ENCODE measurements around the gene KCNQ1. TPM values are rescaled to one million over a fixed set of nuclear protein-coding genes. Genes with fewer than 3 reads are reported as not detected.

Gene KCNQ1
- total RNA-seq, 1 donor from 2014 or later, result 2.7 TPM

GRCh38 chr11:2518111-2518982 lies 73.5 kb downstream of the KCNQ1 start:
- DNase-seq (ENCODE audit: extremely low spot score in 2 of 2), result no peak
- intact Hi-C loops (cut with DNase I), result no loop called here
- no peak overlapping the region for H3K27ac ChIP-seq
- no peak for TF ChIP-seq POLR2AphosphoS5 (IDR thresholded peaks at IDR 0.05; ENCODE audit: insufficient read depth in 1 of 2, low read depth in 1 of 2)
- no peak for TF ChIP-seq POLR2A (IDR thresholded peaks at IDR 0.05)
- TF ChIP-seq CTCF (IDR thresholded peaks at IDR 0.05), result no peak
- no peak overlapping the region for H3K4me3 ChIP-seq
- H3K27me3 ChIP-seq, result no peaks in the 10 kb centered on the region
- H3K36me3 ChIP-seq, result no peaks in the 10 kb centered on the region
- no peaks in the 10 kb centered on the region for H3K4me1 ChIP-seq
- no peaks in the 10 kb centered on the region for H3K9me3 ChIP-seq

- H3K9me3 ChIP-seq, result no peaks in the 10 kb centered on the region
- H3K27ac ChIP-seq, result no peak overlapping the region
- TF ChIP-seq POLR2AphosphoS5 (IDR thresholded peaks at IDR 0.05; ENCODE audit: insufficient read depth in 1 of 2, low read depth in 1 of 2), result no peak
- no peak for TF ChIP-seq POLR2A (IDR thresholded peaks at IDR 0.05)
- no peak for TF ChIP-seq CTCF (IDR thresholded peaks at IDR 0.05)
- H3K4me1 ChIP-seq, result no peaks in the 10 kb centered on the region
- intact Hi-C loops (cut with DNase I), result no loop called here
- peak in 1 of 2 donors; percentile 58 for DNase-seq (ENCODE audit: extremely low spot score in 2 of 2)
- no peaks in the 10 kb centered on the region for H3K27me3 ChIP-seq
- H3K4me3 ChIP-seq, result no peak overlapping the region
- no peaks in the 10 kb centered on the region for H3K36me3 ChIP-seq
Observed at GRCh38 chr11:2518983-2519340, 74.2 kb downstream of the KCNQ1 start.

- intact Hi-C loops (cut with DNase I), result no loop called here
- Histone ChIP-seq H3K36me3 (no peaks in the 10 kb centered on the region), H3K4me1 (no peaks in the 10 kb centered on the region), H3K27me3 (no peaks in the 10 kb centered on the region), H3K27ac (no peak overlapping the region), H3K4me3 (no peak overlapping the region), H3K9me3 (no peaks in the 10 kb centered on the region)
- DNase-seq (ENCODE audit: extremely low spot score in 2 of 2), result no peak
- TF ChIP-seq POLR2A (IDR thresholded peaks at IDR 0.05), result no peak
- TF ChIP-seq CTCF (IDR thresholded peaks at IDR 0.05), result no peak
- no peak for TF ChIP-seq POLR2AphosphoS5 (IDR thresholded peaks at IDR 0.05; ENCODE audit: insufficient read depth in 1 of 2, low read depth in 1 of 2)
Observed at GRCh38 chr11:2519517-2519861, 74.7 kb downstream of the KCNQ1 start.

- Histone ChIP-seq H3K27me3 (no peaks in the 10 kb centered on the region), H3K36me3 (no peaks in the 10 kb centered on the region), H3K4me1 (no peaks in the 10 kb centered on the region), H3K27ac (no peak overlapping the region), H3K9me3 (no peaks in the 10 kb centered on the region), H3K4me3 (no peak overlapping the region)
- intact Hi-C loops (cut with DNase I), result no loop called here
- TF ChIP-seq CTCF (IDR thresholded peaks at IDR 0.05), result no peak
- no peak for TF ChIP-seq POLR2AphosphoS5 (IDR thresholded peaks at IDR 0.05; ENCODE audit: insufficient read depth in 1 of 2, low read depth in 1 of 2)
- no peak for TF ChIP-seq POLR2A (IDR thresholded peaks at IDR 0.05)
- peak in 1 of 2 donors; percentile 79 for DNase-seq (ENCODE audit: extremely low spot score in 2 of 2)
Observed at GRCh38 chr11:2519862-2520735, 75.3 kb downstream of the KCNQ1 start.

DNA sequence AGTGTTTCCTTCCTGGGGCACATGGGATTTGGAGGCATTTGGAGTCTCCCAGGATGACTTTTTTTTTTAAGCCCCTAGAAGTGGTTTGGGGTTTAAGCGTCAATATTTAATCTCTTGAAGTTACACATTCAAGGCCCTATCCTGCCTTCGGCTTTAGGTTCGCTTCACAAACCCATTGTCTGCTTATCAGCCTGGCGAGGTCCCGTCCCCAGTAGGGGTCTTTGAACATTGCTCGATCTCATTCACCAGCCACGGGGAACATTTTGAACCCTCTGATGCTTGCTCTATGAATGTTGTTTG lies 75.9 kb downstream of the KCNQ1 start:
- Histone ChIP-seq H3K4me3 (no peak overlapping the region), H3K27ac (no peak overlapping the region), H3K27me3 (no peaks in the 10 kb centered on the region), H3K36me3 (no peaks in the 10 kb centered on the region), H3K4me1 (no peaks in the 10 kb centered on the region), H3K9me3 (no peaks in the 10 kb centered on the region)
- TF ChIP-seq POLR2AphosphoS5 (IDR thresholded peaks at IDR 0.05; ENCODE audit: insufficient read depth in 1 of 2, low read depth in 1 of 2) (no peak), CTCF (IDR thresholded peaks at IDR 0.05) (no peak), POLR2A (IDR thresholded peaks at IDR 0.05) (no peak)
- DNase-seq (ENCODE audit: extremely low spot score in 2 of 2), result no peak
- intact Hi-C loops (cut with DNase I), result no loop called here
